Activated T-cell treated with anti-CD3 and anti-CD28 coated beads, Interleukin-2, amount 50 U/mL, for 24 hours (primary cell): Measurements from ENCODE around the gene AVL9.
"Not testable (repeated sequence)": the region's sequence is repeated elsewhere in the genome, so short reads cannot be mapped to it uniquely, and the experiment has no call there.

Source experiments
- DNase-seq: peaks from one replicate; pipeline ENCODE4 v3.0.0-alpha.2; 2020
- H3K27ac Mint-ChIP-seq: 2 replicates; pipeline ENCODE4 v1.8.0; 2020; ENCODE audit warnings: mild to moderate bottlenecking, mixed read lengths
- H3K27me3 Mint-ChIP-seq: 2 replicates; pipeline ENCODE4 v1.8.0; 2020; ENCODE audit warnings: mixed read lengths
- H3K36me3 Mint-ChIP-seq: 2 replicates; pipeline ENCODE4 v1.8.0; 2020; ENCODE audit warnings: low read depth, mixed read lengths
- H3K4me1 Mint-ChIP-seq: 2 replicates; pipeline ENCODE4 v1.8.0; 2020; ENCODE audit warnings: low read depth, mixed read lengths
- H3K4me3 Mint-ChIP-seq: 2 replicates; pipeline ENCODE4 v1.8.0; 2020; ENCODE audit warnings: mild to moderate bottlenecking, moderate library complexity, mixed read lengths
- H3K9me3 Mint-ChIP-seq: 2 replicates; pipeline ENCODE4 v1.8.0; 2020; ENCODE audit warnings: mixed read lengths

The AVL9 gene

GRCh38 chr7:32579776-32580175 lies 84.5 kb downstream of the AVL9 start:
- peaks cover 84% of the 10 kb centered on the region for H3K36me3 Mint-ChIP-seq

GRCh38 chr7:32580646-32581045 lies 85.4 kb downstream of the AVL9 start:
- Mint-ChIP-seq H3K27ac (no peak overlapping the region), H3K9me3 (no peaks in the 10 kb centered on the region), H3K27me3 (no peaks in the 10 kb centered on the region), H3K36me3 (peaks cover 84% of the 10 kb centered on the region), H3K4me1 (no peaks in the 10 kb centered on the region), H3K4me3 (no peak overlapping the region)
- no peak for DNase-seq

More at GRCh38 chr7:32579776-32580175, 84.5 kb downstream of the AVL9 start:
- Mint-ChIP-seq H3K27ac (no peak overlapping the region), H3K4me3 (no peak overlapping the region), H3K9me3 (no peaks in the 10 kb centered on the region), H3K27me3 (no peaks in the 10 kb centered on the region), H3K4me1 (no peaks in the 10 kb centered on the region)
- DNase-seq: no peak

GRCh38 chr7:32582036-32582435 lies 86.7 kb downstream of the AVL9 start:
- Mint-ChIP-seq H3K4me3 (no peak overlapping the region), H3K27me3 (no peaks in the 10 kb centered on the region), H3K36me3 (peaks cover 83% of the 10 kb centered on the region), H3K4me1 (peaks cover 3% of the 10 kb centered on the region), H3K27ac (peak overlapping the region; percentile 16), H3K9me3 (no peaks in the 10 kb centered on the region)
- DNase-seq: no peak

GRCh38 chr7:32583791-32584190 lies 88.5 kb downstream of the AVL9 start:
- DNase-seq: no peak
- H3K4me1 Mint-ChIP-seq: peaks cover 20% of the 10 kb centered on the region
- peaks cover 83% of the 10 kb centered on the region for H3K36me3 Mint-ChIP-seq
- H3K27ac Mint-ChIP-seq: no peak overlapping the region
- H3K27me3 Mint-ChIP-seq: no peaks in the 10 kb centered on the region
- no peak overlapping the region for H3K4me3 Mint-ChIP-seq
- no peaks in the 10 kb centered on the region for H3K9me3 Mint-ChIP-seq

GRCh38 chr7:32586291-32587221 lies 91.3 kb downstream of the AVL9 start:
- peaks cover 69% of the 10 kb centered on the region for H3K36me3 Mint-ChIP-seq
- H3K4me1 Mint-ChIP-seq: peaks cover 25% of the 10 kb centered on the region
- no peak overlapping the region for H3K27ac Mint-ChIP-seq
- DNase-seq: no peak
- H3K4me3 Mint-ChIP-seq: no peak overlapping the region
- H3K27me3 Mint-ChIP-seq: no peaks in the 10 kb centered on the region
- H3K9me3 Mint-ChIP-seq: no peaks in the 10 kb centered on the region

- H3K9me3 Mint-ChIP-seq: no peaks in the 10 kb centered on the region
- no peak for DNase-seq
- peak overlapping the region; percentile 78 for H3K27ac Mint-ChIP-seq
- H3K4me1 Mint-ChIP-seq: peaks cover 25% of the 10 kb centered on the region
- peaks cover 62% of the 10 kb centered on the region for H3K36me3 Mint-ChIP-seq
- H3K27me3 Mint-ChIP-seq: no peaks in the 10 kb centered on the region
- no peak overlapping the region for H3K4me3 Mint-ChIP-seq
These were observed 92.2 kb downstream of the AVL9 start for GRCh38 chr7:32587411-32587948.

GRCh38 chr7:32588657-32589056 lies 93.4 kb downstream of the AVL9 start:
- DNase-seq: no peak

GRCh38 chr7:32591938-32592337 lies 96.6 kb downstream of the AVL9 start:
- Mint-ChIP-seq H3K36me3 (peaks cover 23% of the 10 kb centered on the region), H3K4me3 (no peak overlapping the region), H3K4me1 (peaks cover 22% of the 10 kb centered on the region), H3K9me3 (no peaks in the 10 kb centered on the region), H3K27ac (no peak overlapping the region), H3K27me3 (peaks cover 2% of the 10 kb centered on the region)
- DNase-seq: no peak

More at GRCh38 chr7:32588657-32589056, 93.4 kb downstream of the AVL9 start:
- H3K9me3 Mint-ChIP-seq: no peaks in the 10 kb centered on the region
- no peaks in the 10 kb centered on the region for H3K27me3 Mint-ChIP-seq
- peaks cover 25% of the 10 kb centered on the region for H3K4me1 Mint-ChIP-seq
- no peak overlapping the region for H3K4me3 Mint-ChIP-seq
- H3K36me3 Mint-ChIP-seq: peaks cover 51% of the 10 kb centered on the region
- H3K27ac Mint-ChIP-seq: peak overlapping the region; percentile 78

- Mint-ChIP-seq H3K4me3 (no peak overlapping the region), H3K36me3 (peaks cover 16% of the 10 kb centered on the region), H3K9me3 (no peaks in the 10 kb centered on the region), H3K4me1 (peaks cover 15% of the 10 kb centered on the region), H3K27me3 (peaks cover 2% of the 10 kb centered on the region), H3K27ac (no peak overlapping the region)
- no peak for DNase-seq
These were observed 97.4 kb downstream of the AVL9 start for GRCh38 chr7:32592701-32593100.

- H3K27me3 Mint-ChIP-seq: peaks cover 2% of the 10 kb centered on the region
- no peaks in the 10 kb centered on the region for H3K36me3 Mint-ChIP-seq
- no peak overlapping the region for H3K4me3 Mint-ChIP-seq
- DNase-seq: no peak
- no peak overlapping the region for H3K27ac Mint-ChIP-seq
- no peaks in the 10 kb centered on the region for H3K4me1 Mint-ChIP-seq
- H3K9me3 Mint-ChIP-seq: no peaks in the 10 kb centered on the region
These were observed 99.7 kb downstream of the AVL9 start for GRCh38 chr7:32594965-32595490.

- peaks cover 16% of the 10 kb centered on the region for H3K9me3 Mint-ChIP-seq
- DNase-seq, H3K27ac Mint-ChIP-seq, H3K4me3 Mint-ChIP-seq, H3K4me1 Mint-ChIP-seq, H3K27me3 Mint-ChIP-seq, H3K36me3 Mint-ChIP-seq: not testable (repeated sequence)
These were observed 105.9 kb downstream of the AVL9 start for GRCh38 chr7:32601196-32601595.

GRCh38 chr7:32602470-32602869 lies 107.2 kb downstream of the AVL9 start:
- Mint-ChIP-seq H3K36me3 (no peaks in the 10 kb centered on the region), H3K27ac (no peak overlapping the region), H3K9me3 (peaks cover 16% of the 10 kb centered on the region), H3K4me1 (no peaks in the 10 kb centered on the region), H3K4me3 (no peak overlapping the region), H3K27me3 (no peaks in the 10 kb centered on the region)
- no peak for DNase-seq

- not testable (repeated sequence) for H3K27ac Mint-ChIP-seq, H3K4me3 Mint-ChIP-seq, DNase-seq, H3K4me1 Mint-ChIP-seq, H3K27me3 Mint-ChIP-seq, H3K36me3 Mint-ChIP-seq
- peaks cover 16% of the 10 kb centered on the region for H3K9me3 Mint-ChIP-seq
These were observed 108.2 kb downstream of the AVL9 start for GRCh38 chr7:32603492-32603891.

- not testable (repeated sequence) for H3K4me1 Mint-ChIP-seq, H3K4me3 Mint-ChIP-seq, DNase-seq, H3K36me3 Mint-ChIP-seq, H3K27ac Mint-ChIP-seq, H3K27me3 Mint-ChIP-seq
- H3K9me3 Mint-ChIP-seq: peaks cover 16% of the 10 kb centered on the region
These were observed 108.8 kb downstream of the AVL9 start for GRCh38 chr7:32604047-32604446.

- no peaks in the 10 kb centered on the region for H3K27me3 Mint-ChIP-seq
- no peaks in the 10 kb centered on the region for H3K4me1 Mint-ChIP-seq
- peaks cover 16% of the 10 kb centered on the region for H3K9me3 Mint-ChIP-seq
- no peaks in the 10 kb centered on the region for H3K36me3 Mint-ChIP-seq
- H3K27ac Mint-ChIP-seq: no peak overlapping the region
- no peak overlapping the region for H3K4me3 Mint-ChIP-seq
- DNase-seq: no peak
These were observed 109.7 kb downstream of the AVL9 start for GRCh38 chr7:32605032-32605431.
